Thyroid gland (tissue), 4 donors: ENCODE data around the gene EIF3B.
"Not testable (repeated sequence)": the region's sequence is repeated elsewhere in the genome, so short reads cannot be mapped to it uniquely, and the experiment has no call there.

Experiments used
- POLR2A ChIP-seq, 2 donors: fragments of 450-650 bp; IDR thresholded peaks; one replicate each; pipeline ENCODE4 v1.6.1; 2017; ENCODE audit warnings: antibody characterized with exemption in 2 of 2, mild to moderate bottlenecking in 2 of 2, moderate library complexity in 1 of 2
- TF ChIP-seq, protein P1 (sequence below), 6 experiments: fragments of 200-600 bp in 3 of 6; fragments of 450-650 bp in 3 of 6; sonication (generic) in 3 of 6; IDR thresholded peaks; one replicate each; pipeline ENCODE4 v1.5.1; 2016 to 2019; ENCODE audit warnings: antibody characterized with exemption in 6 of 6, mild to moderate bottlenecking in 2 of 6, inconsistent platforms in 1 of 6, moderate library complexity in 1 of 6

DNA sequence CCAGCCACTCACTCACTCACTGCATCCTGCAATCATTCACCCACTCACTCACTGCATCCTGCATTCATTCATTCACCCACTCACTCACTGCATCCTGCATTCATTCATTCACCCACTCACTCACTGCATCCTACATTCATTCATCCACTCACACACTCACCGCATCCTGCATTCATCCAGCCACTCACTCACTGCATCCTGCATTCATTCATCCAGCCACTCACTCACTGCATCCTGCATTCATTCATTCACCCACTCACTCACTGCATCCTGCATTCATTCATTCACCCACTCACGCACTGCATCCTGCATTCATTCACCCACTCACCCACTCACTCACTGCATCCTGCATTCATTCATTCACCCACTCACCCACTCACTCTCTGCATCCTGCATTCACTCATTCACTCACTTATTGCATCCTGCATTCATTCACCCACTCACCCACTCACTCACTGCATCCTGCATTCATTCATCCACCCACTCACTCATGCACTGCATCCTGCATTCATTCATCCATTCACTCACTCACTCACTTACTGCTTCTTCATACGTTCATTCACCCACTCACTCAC lies 39.6 kb upstream of the EIF3B start:
- TF ChIP-seq, protein P1, sequence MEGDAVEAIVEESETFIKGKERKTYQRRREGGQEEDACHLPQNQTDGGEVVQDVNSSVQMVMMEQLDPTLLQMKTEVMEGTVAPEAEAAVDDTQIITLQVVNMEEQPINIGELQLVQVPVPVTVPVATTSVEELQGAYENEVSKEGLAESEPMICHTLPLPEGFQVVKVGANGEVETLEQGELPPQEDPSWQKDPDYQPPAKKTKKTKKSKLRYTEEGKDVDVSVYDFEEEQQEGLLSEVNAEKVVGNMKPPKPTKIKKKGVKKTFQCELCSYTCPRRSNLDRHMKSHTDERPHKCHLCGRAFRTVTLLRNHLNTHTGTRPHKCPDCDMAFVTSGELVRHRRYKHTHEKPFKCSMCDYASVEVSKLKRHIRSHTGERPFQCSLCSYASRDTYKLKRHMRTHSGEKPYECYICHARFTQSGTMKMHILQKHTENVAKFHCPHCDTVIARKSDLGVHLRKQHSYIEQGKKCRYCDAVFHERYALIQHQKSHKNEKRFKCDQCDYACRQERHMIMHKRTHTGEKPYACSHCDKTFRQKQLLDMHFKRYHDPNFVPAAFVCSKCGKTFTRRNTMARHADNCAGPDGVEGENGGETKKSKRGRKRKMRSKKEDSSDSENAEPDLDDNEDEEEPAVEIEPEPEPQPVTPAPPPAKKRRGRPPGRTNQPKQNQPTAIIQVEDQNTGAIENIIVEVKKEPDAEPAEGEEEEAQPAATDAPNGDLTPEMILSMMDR (IDR thresholded peaks at IDR 0.05): not testable (repeated sequence)
- TF ChIP-seq POLR2A (IDR thresholded peaks at IDR 0.05): not testable (repeated sequence)
